GM18517 (cell line): Measurements from ENCODE around the gene FOXC1.

Experiments
- ATAC-seq: cut with Tn5 transposase; IDR thresholded peaks from one replicate; pipeline ENCODE4 v1.9.1; 2021; ENCODE audit warnings: mild to moderate bottlenecking, moderate library complexity; ENCODE audit not compliant: unreplicated experiment

The FOXC1 gene

GRCh38 chr6:1584146-1584545 lies 25.6 kb upstream of the FOXC1 start:
- no peak for ATAC-seq

- no peak for ATAC-seq
Observed at GRCh38 chr6:1584996-1585668, 24.6 kb upstream of the FOXC1 start.

GRCh38 chr6:1585669-1586049 lies 24.1 kb upstream of the FOXC1 start:
- no peak for ATAC-seq

- no peak for ATAC-seq
Observed at GRCh38 chr6:1586256-1586655, 23.5 kb upstream of the FOXC1 start.

GRCh38 chr6:1586861-1587450 lies 22.8 kb upstream of the FOXC1 start:
- ATAC-seq, result no peak

GRCh38 chr6:1587546-1587945 lies 22.2 kb upstream of the FOXC1 start:
- ATAC-seq, result no peak

- no peak for ATAC-seq
Observed at GRCh38 chr6:1587977-1588376, 21.7 kb upstream of the FOXC1 start.

- no peak for ATAC-seq
Observed at GRCh38 chr6:1589208-1589607, 20.5 kb upstream of the FOXC1 start.

- ATAC-seq, result no peak
Observed at GRCh38 chr6:1590580-1590979, 19.1 kb upstream of the FOXC1 start.

- no peak for ATAC-seq
Observed at GRCh38 chr6:1591243-1591642, 18.5 kb upstream of the FOXC1 start.

GRCh38 chr6:1591926-1592325 lies 17.8 kb upstream of the FOXC1 start:
- no peak for ATAC-seq

- no peak for ATAC-seq
Observed at GRCh38 chr6:1592852-1593251, 16.9 kb upstream of the FOXC1 start.

- ATAC-seq, result no peak
Observed at GRCh38 chr6:1593286-1593957, 16.3 kb upstream of the FOXC1 start.

GRCh38 chr6:1593958-1594314 lies 15.8 kb upstream of the FOXC1 start:
- no peak for ATAC-seq

- no peak for ATAC-seq
Observed at GRCh38 chr6:1594445-1595200, 15.1 kb upstream of the FOXC1 start.

- ATAC-seq, result no peak
Observed at GRCh38 chr6:1595271-1596087, 14.2 kb upstream of the FOXC1 start.

- no peak for ATAC-seq
Observed at GRCh38 chr6:1596088-1596852, 13.4 kb upstream of the FOXC1 start.

GRCh38 chr6:1597121-1597744 lies 12.5 kb upstream of the FOXC1 start:
- ATAC-seq, result no peak

GRCh38 chr6:1597924-1598323 lies 11.8 kb upstream of the FOXC1 start:
- no peak for ATAC-seq

GRCh38 chr6:1598433-1598832 lies 11.3 kb upstream of the FOXC1 start:
- ATAC-seq, result no peak
